H1 (cell line): Measurements from ENCODE around the gene ZDHHC9. TPM values are rescaled to one million over a fixed set of nuclear protein-coding genes. Genes with fewer than 3 reads are reported as not detected.

Experiments used
- CREB1 ChIP-seq: IDR thresholded peaks from 2 replicates; pipeline ENCODE4 v1.6.1; 2012; ENCODE audit warnings: inconsistent platforms
- JUND ChIP-seq: IDR thresholded peaks from 2 replicates; pipeline ENCODE4 v1.6.1; 2011; ENCODE audit warnings: mild to moderate bottlenecking, improper control_type of control experiment, low read length
- POLR2AphosphoS5 ChIP-seq: IDR thresholded peaks from 2 replicates; pipeline ENCODE4 v1.6.1; 2011; ENCODE audit warnings: low read depth, low read length
- RXRA ChIP-seq: IDR thresholded peaks from 2 replicates; pipeline ENCODE4 v1.6.1; 2011; ENCODE audit warnings: low read depth, mild to moderate bottlenecking, low read length, moderate library complexity; ENCODE audit not compliant: insufficient read depth
- polyA plus RNA-seq, 7 experiments: library from polyadenylated mRNA; depleted of rRNA in 3 of 7; stranded (reverse) in 5 of 7; unstranded in 2 of 7; fragments of >200 nt in 5 of 7; fragments of 200-250 nt in 2 of 7; gene quantifications; 1 replicate in 5 of 7; 2 replicates in 1 of 7; 4 replicates in 1 of 7; pipeline versions ENCODE4 v1.2.1 to v1.2.3, GENCODE V29; 2011 to 2013; ENCODE audit warnings: missing spikeins in 2 of 7, mixed read lengths in 2 of 7
- total RNA-seq: library from RNA; stranded (reverse); fragmentation: NEBNext Ultra II Directional; extraction: Animal tissue kit (Norgen Biotek cat#: 25700); gene quantifications from 2 replicates; pipeline ENCODE4 v1.2.1, GENCODE V29; 2021
- TF ChIP-seq, protein P1 (sequence below): IDR thresholded peaks from 2 replicates; pipeline ENCODE4 v1.6.1; 2012; ENCODE audit warnings: inconsistent platforms

ZDHHC9 gene
- total and polyA plus RNA-seq, 2 of the 8 experiments (the other 6 are each of a cell fraction or from before 2014, with no cell fraction given), result 18.1 to 28.3 TPM

- no peak for TF ChIP-seq JUND
- TF ChIP-seq RXRA, result no peak
- TF ChIP-seq, protein P1, sequence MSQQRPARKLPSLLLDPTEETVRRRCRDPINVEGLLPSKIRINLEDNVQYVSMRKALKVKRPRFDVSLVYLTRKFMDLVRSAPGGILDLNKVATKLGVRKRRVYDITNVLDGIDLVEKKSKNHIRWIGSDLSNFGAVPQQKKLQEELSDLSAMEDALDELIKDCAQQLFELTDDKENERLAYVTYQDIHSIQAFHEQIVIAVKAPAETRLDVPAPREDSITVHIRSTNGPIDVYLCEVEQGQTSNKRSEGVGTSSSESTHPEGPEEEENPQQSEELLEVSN, result no peak
- no peak for TF ChIP-seq CREB1
- no peak for TF ChIP-seq POLR2AphosphoS5
These were observed 70.8 kb downstream of the ZDHHC9 start (continued) for GRCh38 chrX:129772796-129773431.
